RWPE1 (cell line): ENCODE data around the gene PPP4R2.

Source experiments
- CTCF ChIA-PET: fragments of 350-600 bp; sonication (Branson Sonifier 250); formaldehyde crosslinking; extraction: SDS; loops from one replicate; lab custom pipeline; 2021; lab: Yijun Ruan, JAX
- POLR2A ChIA-PET: fragments of 400-600 bp; formaldehyde crosslinking; extraction: SDS; loops from one replicate; lab custom pipeline; 2020; ENCODE audit warnings: antibody characterized with exemption; ENCODE audit not compliant: low non-redundant PET; lab: Yijun Ruan, JAX
- DNase-seq: peaks from one replicate; pipeline ENCODE4 v3.0.0; 2012; ENCODE audit warnings: low spot score
- H3K27ac ChIP-seq: fragments of 450-650 bp; 2 replicates; pipeline ENCODE4 v1.5.1; 2017
- CTCF ChIP-seq: fragments of 450-650 bp; conservative IDR thresholded peaks from 2 replicates; pipeline ENCODE4 v1.5.1; 2017; ENCODE audit warnings: low read depth, mild to moderate bottlenecking

The PPP4R2 gene

GRCh38 chr3:72951259-72951722, 45.3 kb upstream of the PPP4R2 start:
- TF ChIP-seq CTCF, result no peak
- DNase-seq, result no peak
- H3K27ac ChIP-seq, result no peak overlapping the region
- ChIA-PET CTCF (no interaction called here), POLR2A (no interaction called here)

DNA sequence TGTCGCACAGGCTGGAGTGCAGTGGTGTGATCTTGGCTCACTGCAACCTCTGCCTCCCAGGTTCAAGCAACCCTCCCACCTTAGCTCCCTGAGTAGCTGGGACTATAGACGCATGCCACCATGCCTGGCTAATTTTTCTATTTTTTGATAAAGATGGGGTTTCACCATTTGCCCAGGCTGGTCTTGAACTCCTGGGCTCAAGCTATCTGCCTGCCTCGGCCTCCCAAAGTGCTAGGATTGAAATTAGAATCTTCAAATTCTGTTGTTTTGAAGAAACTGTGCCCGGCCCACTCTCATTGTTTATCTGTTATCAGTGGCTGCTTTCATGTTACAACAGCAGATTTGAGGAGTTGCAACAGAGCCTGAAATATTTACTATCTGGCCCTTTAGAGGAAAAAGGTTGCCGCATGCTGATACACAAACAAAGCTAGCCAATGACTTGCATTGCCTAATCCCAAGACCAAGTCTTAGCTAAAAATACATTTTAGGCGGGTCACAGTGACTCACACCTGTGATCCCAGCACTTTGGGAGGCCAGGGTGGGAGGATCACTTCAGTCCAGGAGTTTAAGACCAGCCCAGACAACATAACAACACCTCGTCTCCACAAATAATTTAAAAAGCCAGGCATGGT, 43.2 kb upstream of the PPP4R2 start:
- CTCF ChIA-PET, result no interaction called here
- no peak for TF ChIP-seq CTCF
- no peak overlapping the region for H3K27ac ChIP-seq
- DNase-seq, result no peak
- POLR2A ChIA-PET, result no interaction called here

DNA sequence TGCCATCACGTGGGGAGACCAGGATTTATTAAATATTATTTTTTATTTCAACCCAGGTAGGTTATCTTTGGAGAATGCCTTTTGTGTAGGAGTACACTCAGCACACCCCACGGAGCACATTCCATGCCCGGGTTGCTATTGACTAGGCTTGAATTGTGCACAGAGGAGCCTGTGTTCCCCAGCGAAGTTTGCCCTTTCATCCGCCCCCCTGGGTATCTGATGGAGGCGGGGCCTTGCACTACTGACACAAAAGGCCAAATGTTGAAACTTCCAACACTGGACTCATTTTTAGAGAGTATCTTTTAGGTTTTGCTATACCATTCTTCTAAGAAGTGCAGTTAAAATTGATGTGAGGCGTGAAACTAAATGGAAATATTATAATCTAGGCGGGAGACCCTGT, 39.3 kb upstream of the PPP4R2 start:
- H3K27ac ChIP-seq, result no peak overlapping the region
- CTCF ChIA-PET, result no interaction called here

GRCh38 chr3:72959336-72959735, 37.3 kb upstream of the PPP4R2 start:
- no peak overlapping the region for H3K27ac ChIP-seq
- TF ChIP-seq CTCF, result no peak
- ChIA-PET POLR2A (no interaction called here), CTCF (no interaction called here)
- DNase-seq, result no peak

More for the DNA sequence above, 39.3 kb upstream of the PPP4R2 start:
- POLR2A ChIA-PET, result no interaction called here
- TF ChIP-seq CTCF, result no peak
- DNase-seq, result no peak

DNA sequence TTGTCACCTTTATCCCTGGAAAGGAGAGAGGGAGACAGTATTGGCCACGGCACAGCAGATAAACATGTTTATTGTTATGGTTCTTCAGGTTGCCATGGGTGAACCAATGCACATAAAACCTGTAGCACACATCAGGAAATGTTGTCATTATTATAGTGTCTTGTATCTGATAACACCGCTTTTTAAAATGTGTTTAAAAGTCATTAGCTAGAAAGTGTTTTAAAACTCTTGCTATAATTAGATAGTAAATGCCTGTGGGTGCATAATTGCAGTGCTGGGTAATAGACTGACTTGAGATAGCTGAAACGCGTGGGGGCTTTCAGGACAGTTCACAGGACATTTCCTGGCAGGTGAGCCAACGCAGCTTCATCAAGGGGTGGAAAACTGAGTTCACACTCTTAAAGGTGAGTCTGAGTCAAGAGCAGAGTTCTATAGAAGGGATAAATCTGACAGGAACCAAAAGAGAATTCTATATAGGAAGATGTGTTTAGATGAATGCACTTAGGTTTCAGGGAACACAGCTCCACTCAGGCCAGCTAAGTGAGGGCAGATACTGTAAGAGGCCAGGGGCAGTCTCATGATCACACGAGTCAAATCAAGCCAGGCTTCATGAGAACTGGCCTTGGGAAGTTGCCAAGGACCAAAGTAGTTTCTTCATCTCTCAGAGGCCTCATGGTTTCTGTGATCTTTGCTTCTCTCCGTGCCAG, 35.6 kb upstream of the PPP4R2 start:
- POLR2A ChIA-PET, result no interaction called here
- H3K27ac ChIP-seq, result no peak overlapping the region
- CTCF ChIA-PET, result no interaction called here
- TF ChIP-seq CTCF, result no peak
- no peak for DNase-seq

- TF ChIP-seq CTCF, result no peak
- POLR2A ChIA-PET, result no interaction called here
- no peak overlapping the region for H3K27ac ChIP-seq
- CTCF ChIA-PET, result no interaction called here
- no peak for DNase-seq
Observed at GRCh38 chr3:72961752-72962151, 34.9 kb upstream of the PPP4R2 start.
